ENCODE measurements around the gene LY9.

Gene LY9

GRCh38 chr1:160806784-160807183, 10.8 kb downstream of the LY9 start:
- H3K27ac ChIP-seq: no peak overlapping the region
- TF ChIP-seq CTCF (conservative IDR thresholded peaks at IDR 0.05) (no peak), ZFX (IDR thresholded peaks at IDR 0.05) (no peak)

- no peak for TF ChIP-seq ZFX (IDR thresholded peaks at IDR 0.05)
- TF ChIP-seq CTCF (conservative IDR thresholded peaks at IDR 0.05): no peak
Measured at GRCh38 chr1:160807247-160807646, 11.3 kb downstream of the LY9 start.

GRCh38 chr1:160807738-160808137, 11.8 kb downstream of the LY9 start:
- TF ChIP-seq ZFX (IDR thresholded peaks at IDR 0.05): no peak
- no peak for TF ChIP-seq CTCF (conservative IDR thresholded peaks at IDR 0.05)
- H3K27ac ChIP-seq: no peak overlapping the region

More at GRCh38 chr1:160807247-160807646, 11.3 kb downstream of the LY9 start:
- H3K27ac ChIP-seq: no peak overlapping the region

- TF ChIP-seq ZFX (IDR thresholded peaks at IDR 0.05) (no peak), CTCF (conservative IDR thresholded peaks at IDR 0.05) (no peak)
- H3K27ac ChIP-seq: no peak overlapping the region
Measured at GRCh38 chr1:160808289-160808688, 12.3 kb downstream of the LY9 start.

- no peak for TF ChIP-seq ZFX (IDR thresholded peaks at IDR 0.05)
- no peak for TF ChIP-seq CTCF (conservative IDR thresholded peaks at IDR 0.05)
- no peak overlapping the region for H3K27ac ChIP-seq
Measured at GRCh38 chr1:160810486-160810885, 14.5 kb downstream of the LY9 start.

- no peak overlapping the region for H3K27ac ChIP-seq
- TF ChIP-seq ZFX (IDR thresholded peaks at IDR 0.05) (no peak), CTCF (conservative IDR thresholded peaks at IDR 0.05) (no peak)
Measured at GRCh38 chr1:160811147-160811546, 15.2 kb downstream of the LY9 start.

- TF ChIP-seq ZFX (IDR thresholded peaks at IDR 0.05): no peak
- no peak for TF ChIP-seq CTCF (conservative IDR thresholded peaks at IDR 0.05)
- H3K27ac ChIP-seq: no peak overlapping the region
Measured at GRCh38 chr1:160813215-160813614, 17.2 kb downstream of the LY9 start.

All from C4-2B (cell line).